Astrocyte (in vitro differentiated cells and primary cell): ENCODE measurements around the gene OXSR1.

ENCODE experiments used
- EZH2 ChIP-seq: IDR thresholded peaks from 2 replicates; pipeline ENCODE4 v1.6.1; 2012; ENCODE audit warnings: mild to moderate bottlenecking, low read length, inconsistent platforms; ENCODE audit not compliant: insufficient read depth
- TF ChIP-seq, protein P1 (sequence below): IDR thresholded peaks from 2 replicates; pipeline ENCODE4 v1.5.1; 2011; ENCODE audit warnings: low read depth, mild to moderate bottlenecking, inconsistent platforms, low read length, moderate library complexity; ENCODE audit not compliant: insufficient read depth

DNA sequence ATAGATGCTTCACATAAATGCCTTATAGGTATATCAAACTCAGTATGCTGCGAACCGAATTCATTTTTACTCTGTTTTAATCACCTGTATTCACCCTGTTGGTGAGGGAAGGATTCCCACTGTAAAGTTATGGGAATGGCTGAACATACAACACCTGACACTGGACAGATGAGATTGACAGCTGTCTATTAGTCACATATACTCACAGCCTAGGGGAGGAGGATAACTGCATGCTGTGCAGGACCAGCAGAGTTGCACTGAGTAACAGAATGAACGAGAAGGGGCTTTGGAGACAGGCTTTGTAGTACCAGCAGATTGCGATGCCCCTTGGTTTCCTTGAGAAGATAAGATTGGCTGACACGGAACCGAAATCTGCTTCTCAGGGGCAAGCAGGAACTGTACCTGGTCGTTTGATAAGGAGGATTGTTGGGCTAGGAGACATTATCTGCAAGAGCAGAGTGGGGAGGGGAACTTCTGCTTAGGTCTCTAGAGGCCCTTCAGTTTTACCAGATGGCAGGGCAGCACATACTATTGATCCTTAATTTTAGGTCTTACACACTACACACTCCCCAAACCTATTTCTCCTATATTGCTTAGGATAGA lies 56.8 kb downstream of the OXSR1 start:
- TF ChIP-seq, protein P1, sequence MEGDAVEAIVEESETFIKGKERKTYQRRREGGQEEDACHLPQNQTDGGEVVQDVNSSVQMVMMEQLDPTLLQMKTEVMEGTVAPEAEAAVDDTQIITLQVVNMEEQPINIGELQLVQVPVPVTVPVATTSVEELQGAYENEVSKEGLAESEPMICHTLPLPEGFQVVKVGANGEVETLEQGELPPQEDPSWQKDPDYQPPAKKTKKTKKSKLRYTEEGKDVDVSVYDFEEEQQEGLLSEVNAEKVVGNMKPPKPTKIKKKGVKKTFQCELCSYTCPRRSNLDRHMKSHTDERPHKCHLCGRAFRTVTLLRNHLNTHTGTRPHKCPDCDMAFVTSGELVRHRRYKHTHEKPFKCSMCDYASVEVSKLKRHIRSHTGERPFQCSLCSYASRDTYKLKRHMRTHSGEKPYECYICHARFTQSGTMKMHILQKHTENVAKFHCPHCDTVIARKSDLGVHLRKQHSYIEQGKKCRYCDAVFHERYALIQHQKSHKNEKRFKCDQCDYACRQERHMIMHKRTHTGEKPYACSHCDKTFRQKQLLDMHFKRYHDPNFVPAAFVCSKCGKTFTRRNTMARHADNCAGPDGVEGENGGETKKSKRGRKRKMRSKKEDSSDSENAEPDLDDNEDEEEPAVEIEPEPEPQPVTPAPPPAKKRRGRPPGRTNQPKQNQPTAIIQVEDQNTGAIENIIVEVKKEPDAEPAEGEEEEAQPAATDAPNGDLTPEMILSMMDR, result no peak
- no peak for TF ChIP-seq EZH2
